GM21619 (cell line): ENCODE results near the gene OPTN.

Source experiments
- ATAC-seq: cut with Tn5 transposase; IDR thresholded peaks from one replicate; pipeline ENCODE4 v1.9.1; 2021; ENCODE audit not compliant: unreplicated experiment

Gene OPTN

DNA sequence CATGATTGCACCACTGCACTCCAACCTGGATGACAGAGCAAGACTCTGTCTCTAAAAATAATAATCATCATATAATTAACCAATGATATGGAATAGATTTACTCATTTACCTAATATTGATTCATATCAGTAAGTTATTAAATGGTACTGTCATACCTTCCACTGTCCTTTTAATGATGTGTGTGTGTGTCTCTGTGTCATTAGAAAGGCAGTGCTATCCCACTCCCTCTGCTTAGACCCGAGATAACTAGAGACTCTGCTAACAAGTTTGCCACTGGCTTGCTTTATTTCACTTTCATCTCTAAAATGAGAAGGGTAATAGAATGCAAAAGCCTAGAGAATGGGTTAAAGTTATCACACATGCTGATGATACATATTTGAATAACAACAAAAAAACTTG is 82.5 kb downstream of the OPTN start:
- ATAC-seq, result no peak

DNA sequence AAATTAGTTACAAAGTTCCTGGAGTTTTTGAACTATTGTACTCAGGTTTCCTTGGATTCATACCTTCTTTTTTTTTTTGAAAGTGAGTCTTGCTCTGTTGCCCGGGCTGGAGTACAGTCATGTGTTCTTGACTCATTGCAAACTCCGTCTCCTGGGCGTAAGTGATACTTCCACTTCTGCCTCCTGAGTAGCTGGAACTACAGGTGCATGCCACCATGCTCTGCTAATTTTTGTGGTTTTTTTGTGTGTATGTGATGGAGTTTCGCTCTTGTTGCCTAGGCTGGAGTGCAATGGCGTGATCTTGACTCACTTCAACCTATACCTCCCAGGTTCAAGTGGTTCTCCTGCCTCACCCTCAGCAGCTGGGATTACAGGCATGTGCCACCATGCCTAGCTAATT is 83.7 kb downstream of the OPTN start:
- peak; percentile 61 for ATAC-seq

- ATAC-seq, result no peak
These were observed 84.3 kb downstream of the OPTN start for GRCh38 chr10:13184276-13184675.

GRCh38 chr10:13184730-13185514 is 85.0 kb downstream of the OPTN start:
- ATAC-seq, result no peak

GRCh38 chr10:13187135-13187534 is 87.2 kb downstream of the OPTN start:
- ATAC-seq, result no peak
